Measurements from ENCODE around the gene CCDC69. TPM values are rescaled to one million over a fixed set of nuclear protein-coding genes. Genes with fewer than 3 reads are reported as not detected.

The CCDC69 gene
- total and polyA plus RNA-seq, 4 donors = 15.4 to 73.6 (median 61.9) TPM

- Histone ChIP-seq H3K9ac (ENCODE audit: insufficient read depth in 1 of 2, low read length in 2 of 2) (peak overlapping the region in 1 of 2 donors; percentile 75), H3K27ac (ENCODE audit: low read depth in 1 of 2, low read length in 1 of 2) (peak overlapping the region; percentile 90 to 98), H3K4me1 (ENCODE audit: control insufficient read depth in 5 of 5, insufficient read depth in 5 of 5, low read length in 5 of 5) (peaks cover 13 to 45% (median 15%) of the 10 kb centered on the region in 5 donors), H3K27me3 (ENCODE audit: control insufficient read depth in 3 of 3, insufficient read depth in 3 of 3, low read length in 2 of 3) (no peaks in the 10 kb centered on the region), H3K36me3 (ENCODE audit: control insufficient read depth in 4 of 4, insufficient read depth in 4 of 4, low read length in 4 of 4) (no peaks in the 10 kb centered on the region), H3K9me3 (ENCODE audit: control insufficient read depth in 4 of 4, insufficient read depth in 3 of 4, low read length in 3 of 4) (no peaks in the 10 kb centered on the region), H3K4me3 (peak overlapping the region; percentile 83)
- TF ChIP-seq CTCF (IDR thresholded peaks at IDR 0.05; ENCODE audit: control extremely low read depth, extremely low read depth) = no peak
- WGBS, 2 donors = 10 to 14% methylated on average over 6 of the region's 6 CpGs
- DNase-seq (peak in 1 of 3 donors; percentile 27), ATAC-seq (ENCODE audit: insufficient read depth, low FRiP score) (no peak)
Measured at GRCh38 chr5:151158287-151158661, 65.6 kb downstream of the CCDC69 start.

GRCh38 chr5:151157426-151158286, 66.2 kb downstream of the CCDC69 start, which contains the start of gene ANXA6:
Gene ANXA6, minus strand, starts transcription at chr5:151157779. Its CDS starts 9,878 bp downstream, at chr5:151147901.
- H3K9ac ChIP-seq (ENCODE audit: insufficient read depth in 1 of 2, low read length in 2 of 2) = peak within 1 kb of the TSS; percentile 55 to 75
- no peaks in the 10 kb centered on the region for H3K36me3 ChIP-seq (ENCODE audit: control insufficient read depth in 4 of 4, insufficient read depth in 4 of 4, low read length in 4 of 4)
- no peaks in the 10 kb centered on the region for H3K27me3 ChIP-seq (ENCODE audit: control insufficient read depth in 3 of 3, insufficient read depth in 3 of 3, low read length in 2 of 3)
- peak within 1 kb of the TSS; percentile 90 to 98 for H3K27ac ChIP-seq (ENCODE audit: low read depth in 1 of 2, low read length in 1 of 2)
- DNase-seq (peak; percentile 89 to 95 (median 91)), ATAC-seq (ENCODE audit: insufficient read depth, low FRiP score) (peak; percentile 99)
- peaks cover 11 to 41% (median 15%) of the 10 kb centered on the region in 5 donors for H3K4me1 ChIP-seq (ENCODE audit: control insufficient read depth in 5 of 5, insufficient read depth in 5 of 5, low read length in 5 of 5)
- no peaks in the 10 kb centered on the region for H3K9me3 ChIP-seq (ENCODE audit: control insufficient read depth in 4 of 4, insufficient read depth in 3 of 4, low read length in 3 of 4)
- H3K4me3 ChIP-seq = peak within 1 kb of the TSS; percentile 83
- TF ChIP-seq CTCF (IDR thresholded peaks at IDR 0.05; ENCODE audit: control extremely low read depth, extremely low read depth) = no peak
- WGBS, 2 donors = 0% methylated on average over 57 to 60 of the region's 60 CpGs

- peak overlapping the region; percentile 90 to 98 for H3K27ac ChIP-seq (ENCODE audit: low read depth in 1 of 2, low read length in 1 of 2)
- DNase-seq (peak; percentile 60 to 66 (median 62)), ATAC-seq (ENCODE audit: insufficient read depth, low FRiP score) (no peak)
- H3K9ac ChIP-seq (ENCODE audit: insufficient read depth in 1 of 2, low read length in 2 of 2) = peak overlapping the region; percentile 21 to 61
- no peak for TF ChIP-seq CTCF (IDR thresholded peaks at IDR 0.05; ENCODE audit: control extremely low read depth, extremely low read depth)
- H3K4me1 ChIP-seq (ENCODE audit: control insufficient read depth in 5 of 5, insufficient read depth in 5 of 5, low read length in 5 of 5) = peaks cover 7 to 41% (median 16%) of the 10 kb centered on the region in 5 donors
- no peaks in the 10 kb centered on the region for H3K9me3 ChIP-seq (ENCODE audit: control insufficient read depth in 4 of 4, insufficient read depth in 3 of 4, low read length in 3 of 4)
- peak overlapping the region; percentile 83 for H3K4me3 ChIP-seq
- 15 to 19% methylated on average over 20 of the region's 20 CpGs for WGBS, 2 donors
- H3K27me3 ChIP-seq (ENCODE audit: control insufficient read depth in 3 of 3, insufficient read depth in 3 of 3, low read length in 2 of 3) = no peaks in the 10 kb centered on the region
- H3K36me3 ChIP-seq (ENCODE audit: control insufficient read depth in 4 of 4, insufficient read depth in 4 of 4, low read length in 4 of 4) = no peaks in the 10 kb centered on the region
Measured at GRCh38 chr5:151156507-151157420, 67.1 kb downstream of the CCDC69 start.

Data from lung (tissue), 12 donors.